ENCODE results near the gene GYG2.
"Not testable (repeated sequence)": the region's sequence is repeated elsewhere in the genome, so short reads cannot be mapped to it uniquely, and the experiment has no call there.

GRCh38 chrX:2796808-2797207 is 31.9 kb upstream of the GYG2 start:
- TF ChIP-seq CTCF (conservative IDR thresholded peaks at IDR 0.05); EZH2 (IDR thresholded peaks at IDR 0.05; ENCODE audit: low read depth): not testable (repeated sequence)

All from PC-9 (cell line).